GM19397 (cell line): Measurements from ENCODE around the gene SIRT7.
A peak's percentile ranks its signal among the peaks of the same experiment; 100 is the strongest.

ENCODE experiments used
- ATAC-seq: cut with Tn5 transposase; IDR thresholded peaks from one replicate; pipeline ENCODE4 v1.9.1; 2021; ENCODE audit warnings: mild to moderate bottlenecking, moderate library complexity; ENCODE audit not compliant: unreplicated experiment

SIRT7 gene

DNA sequence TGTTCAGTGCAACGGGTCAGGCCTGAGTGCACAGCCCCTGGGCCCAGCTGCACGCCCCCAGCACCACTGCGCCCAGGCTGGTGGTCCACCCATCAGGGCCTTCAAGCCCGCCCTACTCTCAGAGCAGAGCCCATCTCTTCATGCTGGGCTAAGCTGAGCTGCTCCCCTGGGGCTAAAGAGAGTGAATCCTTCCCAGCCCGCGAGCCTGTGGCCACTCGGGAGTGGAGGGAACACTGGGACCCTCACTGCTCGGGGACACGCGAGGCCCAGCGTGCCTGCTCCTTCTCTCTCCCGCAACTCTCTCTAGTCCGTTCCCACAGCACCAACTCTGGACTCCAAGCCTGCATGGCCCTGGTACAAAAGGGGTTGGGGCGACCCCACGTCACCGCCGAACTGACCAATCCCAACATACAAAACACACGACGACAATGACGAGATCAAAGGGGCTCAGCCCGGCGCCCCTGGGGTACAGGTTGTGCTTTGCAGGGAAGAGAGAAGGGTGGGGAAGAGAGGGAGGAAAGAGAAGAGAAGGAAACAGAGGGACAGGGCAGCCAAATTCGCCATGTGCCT lies 4.1 kb upstream of the SIRT7 start:
- no peak for ATAC-seq

DNA sequence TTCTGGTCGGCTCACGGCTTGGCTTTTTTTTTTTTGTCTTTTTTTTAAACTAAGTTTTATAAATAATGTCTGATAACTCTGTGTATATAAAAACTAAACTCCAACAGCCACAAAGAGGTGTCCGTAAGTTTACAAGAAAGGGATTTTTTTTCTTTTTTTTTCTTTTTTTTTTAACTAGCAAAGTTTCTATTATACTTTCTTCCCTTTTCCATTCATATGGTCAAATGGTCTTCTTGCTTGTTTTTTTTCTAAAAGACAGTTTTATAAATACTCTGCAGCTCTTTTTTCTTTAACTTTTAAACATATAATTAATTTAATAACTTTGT lies 3.5 kb upstream of the SIRT7 start:
- ATAC-seq = no peak

DNA sequence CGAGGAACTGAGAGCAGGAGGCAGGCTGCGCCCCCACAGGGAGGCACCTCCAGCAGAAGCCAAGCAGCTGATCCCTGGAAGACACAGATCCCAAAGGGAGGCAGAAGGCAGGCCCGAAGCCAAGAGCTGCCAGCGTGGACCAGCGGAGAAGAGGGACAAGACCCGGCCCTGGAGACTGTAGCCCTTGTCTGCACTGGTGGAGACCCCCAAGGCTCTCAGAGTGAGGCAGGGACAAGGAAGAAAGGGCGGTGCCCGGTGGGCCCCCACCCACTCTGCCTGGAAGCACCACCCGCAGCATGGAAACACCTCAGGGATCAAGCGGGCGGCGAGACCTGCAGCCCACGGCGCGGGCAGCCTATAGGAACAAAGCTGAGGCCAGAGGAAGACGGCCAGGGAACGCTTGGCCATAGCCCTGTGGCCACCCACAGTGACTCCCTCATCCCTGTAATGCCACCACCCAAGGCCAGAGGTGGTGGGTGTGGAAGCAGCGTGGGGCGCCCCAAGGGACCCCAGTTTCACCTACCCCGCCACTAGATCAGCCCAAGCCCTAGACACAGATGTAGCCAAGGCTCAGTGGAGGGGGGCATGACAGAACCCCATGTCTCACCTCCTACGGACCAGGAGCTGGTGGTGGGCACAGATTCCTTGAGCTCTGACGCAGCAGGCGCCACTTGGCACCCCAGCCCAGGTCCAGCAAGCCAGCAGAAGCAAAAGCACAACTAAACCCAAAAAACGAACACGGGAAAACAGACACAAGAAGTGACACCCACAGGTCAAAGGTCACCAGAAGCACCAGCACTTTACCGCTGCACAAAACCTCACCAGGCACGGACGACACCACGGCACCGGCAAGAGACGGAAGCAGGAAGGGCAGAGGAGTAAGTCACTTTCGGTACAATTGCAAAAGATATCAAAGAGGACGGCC lies 2.9 kb upstream of the SIRT7 start:
- ATAC-seq = no peak

DNA sequence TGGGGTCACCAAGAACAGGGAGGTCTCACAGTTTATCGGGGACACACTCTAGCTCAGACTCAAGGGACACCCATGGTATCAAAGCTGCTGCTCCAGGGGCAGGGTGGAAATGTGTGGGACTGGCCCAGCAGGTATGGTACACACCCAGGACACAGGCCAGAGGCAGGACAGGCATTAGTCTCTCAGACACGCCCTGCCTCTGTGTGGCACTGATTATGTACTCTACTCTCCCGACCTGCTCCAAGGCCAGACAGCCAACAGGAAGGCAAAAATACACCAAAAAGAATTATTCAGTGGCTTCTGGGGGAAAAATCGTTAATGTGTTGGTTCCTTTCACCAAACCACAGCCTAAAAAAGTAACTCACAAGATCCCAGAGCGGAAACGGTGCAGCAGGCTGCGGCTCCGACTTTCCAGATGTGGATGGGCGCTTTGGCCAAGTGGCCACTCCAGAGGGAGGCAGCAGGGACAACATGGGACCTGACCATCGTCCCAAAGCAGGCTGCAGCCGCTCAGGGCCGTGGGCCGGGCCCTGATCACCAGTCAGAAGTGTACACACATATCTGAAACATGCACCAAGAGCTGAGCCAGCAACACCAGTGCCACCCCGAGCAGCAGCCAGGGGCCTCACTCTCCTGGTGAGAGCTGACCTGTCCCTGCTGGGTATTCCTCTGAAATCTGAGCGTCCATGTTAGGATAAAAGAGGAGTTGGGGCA lies 1.0 kb upstream of the SIRT7 start:
- no peak for ATAC-seq

DNA sequence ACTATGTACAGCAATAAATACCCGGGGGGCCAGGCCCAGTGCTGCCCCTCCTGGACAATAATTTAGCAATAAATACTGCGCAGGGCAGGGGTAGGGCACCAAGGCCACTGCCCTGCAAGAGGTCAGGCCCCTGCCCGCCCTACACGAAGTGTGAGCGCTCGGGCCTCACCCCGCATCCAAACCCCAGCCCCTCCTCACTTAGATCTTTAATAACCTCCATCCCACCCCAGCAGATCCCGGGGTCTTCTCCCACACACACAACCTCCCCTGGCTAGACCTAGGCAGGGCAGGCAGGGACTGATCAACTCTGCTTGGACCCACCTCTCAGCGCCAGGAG lies 325 bp upstream of the SIRT7 start:
- ATAC-seq = peak; percentile 15

DNA sequence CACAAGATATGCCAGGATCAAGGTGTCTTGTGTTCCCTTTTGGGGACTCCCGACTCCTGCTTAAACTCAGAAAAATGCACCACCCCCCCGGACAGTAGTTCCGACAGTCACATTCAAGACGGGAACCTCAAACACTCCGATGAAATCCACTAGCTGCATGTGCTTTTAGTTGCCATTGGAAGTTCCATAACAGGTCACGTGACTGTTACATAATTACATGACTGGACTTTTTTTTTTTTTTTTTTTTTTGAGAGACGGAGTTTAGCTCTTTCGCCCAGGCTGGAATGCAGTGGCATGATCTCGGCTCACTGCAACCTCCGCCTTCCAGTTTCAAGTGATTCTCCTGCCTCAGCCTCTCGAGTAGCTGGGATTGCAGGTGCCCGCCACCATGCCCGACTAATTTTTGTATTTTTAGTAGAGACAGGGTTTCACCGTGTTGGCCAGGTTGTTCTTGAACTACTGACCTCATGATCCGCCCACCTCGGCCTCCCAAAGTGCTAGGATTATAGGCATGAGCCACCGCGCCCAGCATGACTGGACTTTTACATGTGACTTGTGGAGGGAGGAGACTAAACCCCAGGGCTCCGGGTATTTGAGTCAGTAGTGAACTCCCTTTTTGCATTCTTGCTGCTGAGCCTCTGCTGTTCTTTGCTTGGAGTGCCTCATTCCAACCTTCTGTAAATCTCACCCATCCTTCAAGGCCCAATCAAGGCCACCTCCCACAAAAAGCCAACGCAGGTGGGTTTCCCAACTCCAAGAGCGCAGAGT lies 1.6 kb downstream of the SIRT7 start:
- no peak for ATAC-seq

DNA sequence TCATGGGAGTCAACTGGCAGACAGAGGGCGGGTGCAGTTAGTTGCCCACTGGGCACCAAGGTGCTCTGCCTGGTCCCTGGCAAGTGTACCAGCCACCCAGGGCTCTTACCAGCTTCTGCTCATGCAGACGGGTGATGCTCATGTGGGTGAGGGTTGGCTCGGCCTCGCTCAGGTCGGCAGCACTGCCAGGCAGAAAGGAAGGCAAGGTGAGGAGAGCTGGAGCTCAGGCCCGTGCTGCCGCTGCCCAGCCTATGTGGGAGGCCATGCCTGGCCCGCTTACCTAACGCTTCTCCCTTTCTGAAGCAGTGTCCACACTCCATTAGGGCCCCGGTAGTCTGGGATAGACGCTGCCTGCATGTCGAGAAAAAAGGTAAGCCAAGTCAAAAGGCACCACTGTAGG lies 2.6 kb downstream of the SIRT7 start:
- ATAC-seq = no peak

DNA sequence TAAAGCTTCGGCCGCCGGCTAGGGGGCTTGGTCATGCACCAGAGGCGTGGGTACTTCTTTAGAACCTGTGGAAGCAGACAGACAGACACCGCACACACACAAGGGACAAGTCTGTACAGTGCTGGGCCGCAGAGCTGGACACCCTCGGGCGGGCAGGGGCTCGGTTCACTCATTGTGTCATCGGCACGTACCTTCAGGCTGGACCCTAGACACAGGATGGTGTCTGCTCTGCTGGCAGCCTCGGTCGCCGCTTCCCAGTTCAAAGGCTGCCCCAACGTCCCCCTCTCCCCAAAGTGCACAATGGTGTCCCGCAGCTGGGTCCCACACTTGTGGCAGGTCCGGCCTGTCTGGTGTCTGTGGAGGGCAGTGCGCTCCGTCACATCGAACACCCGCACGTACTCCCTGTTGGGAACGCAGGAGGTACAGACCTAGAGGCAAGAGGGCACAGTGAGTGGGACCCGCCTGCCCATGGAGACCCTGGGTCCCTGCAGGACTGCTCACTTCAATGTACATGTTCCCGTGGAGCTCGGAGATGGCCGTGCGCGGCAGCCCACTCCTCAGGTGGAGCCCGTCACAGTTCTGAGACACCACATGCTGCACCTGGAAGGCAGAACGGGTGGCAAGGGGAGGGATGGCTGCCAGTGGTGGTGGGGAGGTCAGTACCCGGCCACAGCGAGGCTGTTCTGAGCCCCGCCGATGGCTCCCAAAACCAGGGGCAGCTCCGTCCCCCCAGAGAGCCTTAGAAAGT lies 3.7 kb downstream of the SIRT7 start:
- ATAC-seq = no peak

DNA sequence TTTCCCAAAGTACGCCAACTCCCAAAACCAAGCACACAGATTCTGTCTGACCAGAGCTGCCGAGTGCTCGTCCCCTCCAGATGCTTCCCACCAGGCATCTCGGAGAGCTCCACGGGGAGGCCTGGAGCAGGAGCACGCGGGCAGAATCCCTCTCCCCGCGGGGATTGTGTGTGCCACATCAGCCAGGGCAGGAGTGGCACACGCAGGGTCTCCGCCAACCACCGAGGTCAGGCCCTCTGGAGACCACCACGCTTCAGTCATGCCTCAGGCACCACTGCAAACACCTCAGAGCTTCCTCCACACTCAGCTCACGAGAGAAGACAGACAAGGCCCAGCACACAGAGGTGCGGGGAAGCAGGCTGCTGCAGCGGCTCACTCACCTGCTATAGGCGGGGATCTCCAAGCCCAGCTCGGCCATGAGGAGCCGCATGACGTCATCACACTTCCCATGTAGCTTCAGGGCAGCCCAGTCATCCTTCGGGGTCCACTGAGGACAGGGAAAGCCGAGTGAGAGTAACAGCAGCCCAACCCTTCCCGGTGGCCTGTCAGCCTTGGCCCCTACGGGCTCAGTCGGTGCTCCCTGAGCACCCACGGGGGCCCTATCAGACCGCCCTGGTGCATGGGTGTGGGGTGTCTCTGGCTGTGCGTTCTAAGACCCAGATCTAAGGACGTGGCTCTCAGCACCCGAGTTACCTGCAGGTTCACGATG lies 4.4 kb downstream of the SIRT7 start:
- no peak for ATAC-seq

DNA sequence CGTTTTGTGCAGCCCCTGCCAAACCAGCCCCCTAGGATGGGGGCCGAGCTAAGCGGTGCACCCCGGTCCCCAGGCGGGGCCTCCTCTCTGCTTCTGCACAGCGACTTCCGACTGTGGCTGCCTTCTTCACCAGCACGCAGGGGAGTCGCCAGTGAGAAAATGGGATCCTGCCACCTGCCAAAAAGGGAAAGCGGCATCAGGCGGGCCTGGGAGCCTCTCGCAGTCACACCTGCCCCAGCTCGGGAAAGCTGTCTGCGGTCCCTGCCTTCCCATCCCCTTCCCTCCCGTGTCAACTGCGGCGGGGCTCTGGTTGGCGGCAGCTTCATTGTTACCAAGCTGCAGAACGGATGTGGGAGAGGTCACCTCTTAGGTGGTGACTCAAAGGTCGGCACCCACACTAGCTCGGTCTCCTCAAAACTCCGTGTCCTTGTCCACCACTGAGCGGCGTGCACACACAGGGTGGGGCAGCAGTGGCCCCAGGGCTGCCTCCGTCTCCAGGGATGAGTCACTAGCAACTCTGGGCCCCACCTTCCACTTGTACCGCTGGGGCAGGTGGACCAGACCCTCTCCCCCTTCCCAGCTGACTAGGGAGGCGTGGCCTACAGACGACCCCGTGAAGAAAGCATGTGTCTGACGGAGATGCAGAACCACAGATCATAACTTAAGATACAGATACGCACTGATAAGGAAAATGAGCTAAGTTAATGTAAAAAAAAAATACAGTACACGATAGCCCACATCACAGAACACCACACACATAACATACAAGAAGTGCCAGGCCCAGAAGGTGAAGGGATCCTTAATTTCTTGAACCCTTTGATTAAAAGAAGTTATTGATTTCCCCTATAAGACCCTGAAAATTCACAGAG lies 5.3 kb downstream of the SIRT7 start:
- ATAC-seq = no peak

DNA sequence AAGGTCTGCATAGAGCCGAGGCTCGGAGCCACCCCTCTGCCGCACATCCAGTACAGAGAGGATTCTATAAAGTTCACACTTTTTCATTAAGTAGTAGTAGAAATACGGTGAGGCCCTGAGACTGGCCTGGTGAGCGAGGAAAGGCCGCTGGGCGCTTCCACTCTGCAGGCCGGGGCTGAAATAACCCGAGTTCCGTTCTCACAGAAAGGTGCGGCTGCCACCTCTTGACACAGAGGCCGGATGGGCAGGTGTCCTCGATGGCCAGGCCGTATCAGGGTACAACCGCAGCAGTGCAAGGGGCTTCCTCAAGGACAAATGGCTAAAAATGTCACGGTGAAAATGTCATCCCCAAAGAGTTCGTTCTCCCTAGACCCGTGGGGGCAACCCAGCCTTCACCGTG lies 6.0 kb downstream of the SIRT7 start:
- ATAC-seq = no peak

DNA sequence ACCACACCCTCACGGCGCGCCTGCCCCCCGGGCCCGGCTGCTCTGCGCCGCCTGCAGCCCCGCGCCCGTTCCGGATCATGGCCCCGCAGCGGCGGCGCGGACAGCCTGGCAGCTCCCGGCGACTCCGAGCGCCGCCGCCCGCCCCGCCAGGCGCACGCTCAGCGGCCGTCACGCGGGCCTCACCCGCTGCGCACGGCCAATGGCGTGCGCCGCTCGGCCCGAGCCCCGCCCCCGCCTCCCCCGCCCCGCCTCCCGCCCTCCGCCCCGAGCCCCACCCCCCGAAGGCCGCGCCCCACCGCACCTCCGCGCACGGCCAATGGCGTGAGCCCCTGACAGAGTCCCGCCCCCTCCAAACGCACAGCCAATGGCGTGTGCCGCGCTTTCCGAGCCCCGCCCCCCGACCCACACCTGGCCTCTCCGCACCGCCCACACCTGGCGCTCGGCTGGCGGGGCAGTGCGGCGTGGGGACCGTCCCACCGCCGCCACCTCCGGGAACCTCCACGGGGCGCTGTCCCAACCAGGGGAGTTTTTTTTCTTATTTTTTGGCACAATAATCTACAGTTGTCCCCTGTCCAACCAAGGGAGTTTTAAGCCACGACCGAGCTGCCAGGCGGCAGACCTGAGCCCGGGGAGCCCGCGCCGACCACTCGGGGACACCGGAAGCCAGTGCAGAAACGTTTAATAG lies 6.6 kb downstream of the SIRT7 start, which contains the start of gene PCYT2:
PCYT2 (minus strand) TSS at position 123 of the 685 bp plus-strand sequence; CDS start at position 79, 44 bp downstream.
- peak; percentile 77 for ATAC-seq

DNA sequence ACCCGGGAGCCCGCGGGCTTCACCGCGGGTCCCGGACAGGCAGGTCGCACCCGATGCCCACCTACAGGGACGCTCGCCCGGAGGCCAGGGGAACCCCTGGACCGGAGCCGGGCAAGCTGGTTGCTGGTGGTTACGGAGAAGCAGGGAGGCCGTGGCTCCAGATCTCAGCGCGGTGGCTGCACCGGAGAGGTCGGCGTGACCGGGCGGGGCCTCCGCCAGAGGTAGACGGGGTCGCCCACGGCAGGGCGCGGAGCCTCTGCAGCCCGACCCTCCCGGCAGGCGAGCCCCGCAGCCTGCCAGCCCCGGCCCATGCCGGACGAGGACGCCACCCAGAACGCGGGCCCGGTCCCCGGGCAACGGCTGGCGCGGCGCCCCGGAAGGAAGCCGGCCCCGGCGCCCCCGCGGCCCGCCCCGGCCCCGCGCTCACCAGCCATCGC lies 7.1 kb downstream of the SIRT7 start:
- ATAC-seq = peak; percentile 35

DNA sequence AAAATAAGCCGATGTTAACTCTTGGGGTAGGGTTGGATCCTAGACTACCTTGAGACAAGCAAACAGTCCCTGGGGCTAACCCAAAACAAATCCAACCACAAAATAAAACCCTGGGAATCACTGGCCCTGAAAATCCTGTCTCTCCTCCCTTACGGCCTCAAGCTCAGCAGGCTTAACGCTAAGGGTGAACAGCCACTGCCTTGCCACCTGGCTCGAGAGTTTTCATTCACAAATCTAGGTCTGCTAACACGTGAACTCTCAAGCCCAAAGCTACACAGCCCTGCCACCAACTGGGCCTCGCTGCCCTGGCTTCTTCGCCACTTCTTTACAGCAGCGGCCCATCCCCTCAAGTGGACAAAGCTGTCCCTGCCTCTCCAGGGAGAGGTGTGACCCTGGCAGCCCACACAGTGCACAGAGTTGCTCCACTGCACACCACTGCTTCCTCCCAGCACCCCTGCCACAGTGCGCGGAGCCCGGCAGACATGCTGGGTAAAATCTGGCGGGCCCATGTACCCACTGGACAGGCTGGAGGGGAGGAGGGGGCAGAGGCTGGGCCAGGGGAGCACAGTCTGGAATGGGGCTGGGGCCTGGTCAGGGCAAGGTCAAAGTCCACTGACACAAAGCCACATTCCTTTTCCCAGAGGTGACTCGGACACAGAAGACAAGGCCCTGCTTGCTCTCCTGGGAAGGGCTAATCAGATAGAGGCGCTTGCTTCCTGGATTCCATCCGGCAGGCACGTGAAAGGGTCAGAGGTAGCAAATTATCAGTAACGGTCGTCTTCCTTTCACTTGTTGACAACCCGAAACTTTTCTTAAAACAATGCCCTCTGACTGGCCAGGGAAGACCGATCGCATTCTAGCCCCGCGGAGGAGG lies 7.8 kb downstream of the SIRT7 start:
- no peak for ATAC-seq

DNA sequence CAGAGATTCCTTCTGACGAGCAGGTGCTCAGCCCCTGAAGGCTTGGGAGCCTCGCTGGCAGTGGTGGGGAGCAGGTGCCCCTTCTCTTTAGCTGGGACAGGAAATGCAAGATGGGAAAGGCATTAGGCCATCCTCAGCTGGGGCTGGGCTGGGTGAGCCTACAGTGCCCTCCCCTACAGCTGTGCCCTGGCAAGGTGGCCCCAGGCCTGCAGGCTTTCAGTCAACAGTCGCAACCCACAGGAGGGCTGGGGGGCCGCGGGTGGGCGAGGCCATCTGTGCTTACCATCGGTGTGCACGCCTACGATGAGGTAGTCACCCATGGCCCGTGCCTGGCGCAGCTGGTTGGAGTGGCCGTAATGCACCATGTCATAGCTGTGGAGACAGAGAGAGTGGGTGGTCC lies 8.7 kb downstream of the SIRT7 start:
- ATAC-seq = no peak

DNA sequence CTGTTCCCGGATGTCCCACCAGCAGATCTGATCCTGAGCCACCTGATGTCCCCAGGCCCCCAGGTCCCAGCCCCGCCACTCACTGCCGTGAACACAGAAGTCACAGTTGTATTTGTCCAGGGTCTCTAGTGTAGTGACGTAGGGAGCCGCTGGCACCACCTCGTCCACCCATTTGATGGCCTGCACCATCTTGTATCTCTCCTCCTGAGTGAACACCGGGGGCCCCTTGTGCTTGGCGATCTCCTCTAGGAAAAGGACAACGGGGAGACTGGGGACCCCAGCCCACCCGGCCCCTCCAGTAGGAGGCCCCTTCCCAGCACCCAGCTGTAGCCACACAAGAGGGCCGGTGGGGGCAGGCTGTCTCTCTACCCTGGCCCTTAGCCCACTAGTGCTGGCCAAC lies 9.2 kb downstream of the SIRT7 start:
- no peak for ATAC-seq
